Mucosa of descending colon (tissue), 3 donors: ENCODE data around the gene RNASET2. TPM values are rescaled to one million over a fixed set of nuclear protein-coding genes. Genes with fewer than 3 reads are reported as not detected.

Experiments
- ATAC-seq: fragments of 200-7000 bp; cut with Tn5 transposase; one replicate; pipeline ENCODE4 v1.9.1; 2020; ENCODE audit warnings: mild to moderate bottlenecking, moderate library complexity
- DNase-seq, 3 donors: peaks; one replicate each; pipeline ENCODE4 v3.0.0-alpha.2; 2020
- H3K36me3 ChIP-seq: fragments of 200-600 bp; one replicate; pipeline ENCODE4 v1.8.0; 2021; ENCODE audit warnings: low read depth, mild to moderate bottlenecking
- H3K4me1 ChIP-seq: fragments of 200-600 bp; one replicate; pipeline ENCODE4 v1.8.0; 2021; ENCODE audit warnings: low read depth, mild to moderate bottlenecking
- H3K4me3 ChIP-seq: fragments of 200-600 bp; one replicate; pipeline ENCODE4 v1.8.0; 2021; ENCODE audit warnings: mild to moderate bottlenecking
- H3K9me3 ChIP-seq: fragments of 200-600 bp; one replicate; pipeline ENCODE4 v1.8.0; 2021; ENCODE audit warnings: mild to moderate bottlenecking
- CTCF ChIP-seq: fragments of 200-600 bp; IDR thresholded peaks from one replicate; pipeline ENCODE4 v1.8.0; 2022; ENCODE audit warnings: antibody characterized with exemption, mild to moderate bottlenecking
- intact Hi-C, 2 donors: fragments of 100-400 bp; cut with DNase I in 1 of 2; cut with micrococcal nuclease in 1 of 2; formaldehyde crosslinking; loops; one replicate each; pipeline versions ENCODE4 v1.11.0 to v1.11.1; 2022; cut with DNase I, micrococcal nuclease
- total RNA-seq, 3 donors: library from RNA; stranded (reverse); fragmentation: NEBNext Ultra II Directional in 2 of 3; extraction: Animal tissue kit (Norgen Biotek cat#: 25700) in 2 of 3; gene quantifications; one replicate each; pipeline versions ENCODE4 v1.2.1 to v1.2.4, GENCODE V29; 2021 to 2023
- donor health status: DM: no; HTN: no; CAD: no; lungs with moderate emphysema.
- donor health status: DM: no; HTN: no; CAD: no.
- donor health status: DM: no; HTN: yes; CAD: no.

The RNASET2 gene
- total RNA-seq, 3 donors from 2014 or later = 60.1 to 127 (median 109) TPM

GRCh38 chr6:166929542-166930189 lies 26.7 kb downstream of the RNASET2 start:
- no peak for TF ChIP-seq CTCF
- no peaks in the 10 kb centered on the region for H3K36me3 ChIP-seq
- no peaks in the 10 kb centered on the region for H3K4me1 ChIP-seq
- no peak for DNase-seq
- no peaks in the 10 kb centered on the region for H3K9me3 ChIP-seq
- intact Hi-C loops = no loop called here
- ATAC-seq = no peak
- H3K4me3 ChIP-seq = no peak overlapping the region

- Histone ChIP-seq H3K36me3 (no peaks in the 10 kb centered on the region), H3K4me3 (no peak overlapping the region), H3K4me1 (no peaks in the 10 kb centered on the region), H3K9me3 (no peaks in the 10 kb centered on the region)
- intact Hi-C loops = no loop called here
- no peak for DNase-seq
- no peak for TF ChIP-seq CTCF
- ATAC-seq = no peak
Measured at GRCh38 chr6:166928644-166929541, 27.5 kb downstream of the RNASET2 start.

- Histone ChIP-seq H3K36me3 (no peaks in the 10 kb centered on the region), H3K9me3 (no peaks in the 10 kb centered on the region), H3K4me1 (no peaks in the 10 kb centered on the region), H3K4me3 (no peak overlapping the region)
- ATAC-seq (no peak), DNase-seq (no peak)
- TF ChIP-seq CTCF = no peak
- intact Hi-C loops = no loop called here
Measured at GRCh38 chr6:166927935-166928643, 28.3 kb downstream of the RNASET2 start.

- intact Hi-C loops = no loop called here
- H3K9me3 ChIP-seq = no peaks in the 10 kb centered on the region
- H3K4me3 ChIP-seq = no peak overlapping the region
- H3K36me3 ChIP-seq = no peaks in the 10 kb centered on the region
- DNase-seq (no peak), ATAC-seq (no peak)
- no peak for TF ChIP-seq CTCF
- H3K4me1 ChIP-seq = no peaks in the 10 kb centered on the region
Measured at GRCh38 chr6:166927240-166927934, 29.0 kb downstream of the RNASET2 start.

- no peak for DNase-seq
- no peak for ATAC-seq
- intact Hi-C loops = no loop called here
- Histone ChIP-seq H3K4me1 (no peaks in the 10 kb centered on the region), H3K9me3 (no peaks in the 10 kb centered on the region), H3K36me3 (no peaks in the 10 kb centered on the region), H3K4me3 (no peak overlapping the region)
- TF ChIP-seq CTCF = no peak
Measured at GRCh38 chr6:166926748-166927147, 29.6 kb downstream of the RNASET2 start.
